GM21528 (cell line): Measurements from ENCODE around the gene HES6.

Experiments used
- ATAC-seq: cut with Tn5 transposase; IDR thresholded peaks from one replicate; pipeline ENCODE4 v1.9.1; 2021; ENCODE audit warnings: mild to moderate bottlenecking, moderate library complexity; ENCODE audit not compliant: unreplicated experiment, low FRiP score

HES6 gene

GRCh38 chr2:238237431-238238135, 2.3 kb downstream of the HES6 start:
- no peak for ATAC-seq

DNA sequence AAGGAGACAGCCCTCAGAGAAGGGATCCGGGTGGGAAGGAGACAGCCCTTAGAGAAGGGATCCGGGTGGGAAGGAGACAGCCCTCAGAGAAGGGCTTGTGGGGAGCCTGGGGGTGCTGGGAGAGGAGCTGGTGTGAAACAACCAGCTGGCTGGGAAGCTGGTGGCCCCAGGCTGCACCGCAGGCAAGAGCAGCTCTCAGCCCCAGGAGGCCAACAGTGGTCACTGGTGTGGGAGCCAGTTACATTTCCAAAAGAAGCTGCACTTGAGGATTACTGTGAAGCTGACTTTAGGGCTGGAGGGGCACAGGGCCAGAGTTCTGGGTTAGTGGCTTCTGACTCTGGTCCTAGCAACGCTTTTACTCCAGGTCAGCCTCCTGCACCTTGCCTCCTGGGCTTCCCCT, 3.3 kb downstream of the HES6 start:
- ATAC-seq, result no peak

DNA sequence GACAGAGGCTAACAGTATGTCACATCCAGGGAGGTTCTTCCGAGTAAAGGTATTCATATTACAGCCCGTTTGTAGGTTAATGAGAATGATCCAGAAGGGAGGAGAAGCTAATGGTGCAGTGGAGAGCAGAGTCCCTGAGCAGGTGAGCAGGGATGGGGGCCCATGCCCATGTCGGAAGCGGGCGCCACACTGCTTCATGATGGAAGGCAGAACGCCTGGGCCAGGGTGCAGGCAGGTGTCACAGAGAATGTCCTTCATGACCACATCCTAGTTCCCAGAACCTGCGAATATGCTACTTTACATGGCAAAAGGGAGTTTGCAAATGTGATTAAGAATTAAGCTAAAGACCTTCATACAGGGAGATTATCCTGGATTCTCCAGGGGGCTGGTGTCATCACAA, 4.0 kb downstream of the HES6 start:
- no peak for ATAC-seq

DNA sequence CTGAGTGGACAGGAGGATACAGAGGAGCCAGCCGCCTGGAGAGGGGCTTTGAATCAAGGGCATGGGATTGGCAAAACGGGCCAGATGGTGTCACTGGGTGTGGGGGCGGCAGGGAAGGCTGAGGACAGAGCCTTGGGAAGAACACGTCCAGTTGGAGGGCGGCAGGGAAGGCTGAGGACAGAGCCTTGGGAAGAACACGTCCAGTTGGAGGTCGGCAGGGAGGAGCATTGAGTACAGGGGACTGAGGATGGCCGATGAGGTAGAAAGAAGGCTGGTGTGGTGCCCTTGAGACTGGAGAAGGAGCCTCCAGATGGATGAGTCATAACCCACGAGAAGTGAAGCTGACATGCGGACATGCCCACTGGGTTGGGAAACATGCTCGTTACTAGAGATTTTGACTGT, 4.5 kb downstream of the HES6 start:
- ATAC-seq, result no peak

- no peak for ATAC-seq
These were observed 6.2 kb downstream of the HES6 start for GRCh38 chr2:238233625-238234024.

DNA sequence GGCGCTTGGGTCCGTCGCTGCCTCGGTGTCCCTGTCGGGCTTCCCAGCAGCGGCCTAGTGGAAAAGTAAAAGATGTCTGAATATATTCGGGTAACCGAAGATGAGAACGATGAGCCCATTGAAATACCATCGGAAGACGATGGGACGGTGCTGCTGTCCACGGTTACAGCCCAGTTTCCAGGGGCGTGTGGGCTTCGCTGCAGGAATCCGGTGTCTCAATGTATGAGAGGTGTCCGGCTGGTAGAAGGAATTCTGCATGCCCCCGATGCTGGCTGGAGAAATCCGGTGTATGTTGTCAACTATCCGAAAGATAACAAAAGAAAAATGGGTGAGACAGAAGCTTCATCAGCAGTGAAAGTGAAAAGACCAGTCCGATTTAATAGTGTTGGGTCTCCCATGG, 8.0 kb downstream of the HES6 start:
- ATAC-seq, result no peak

GRCh38 chr2:238231251-238231793, 8.5 kb downstream of the HES6 start:
- ATAC-seq, result peak; percentile 58

GRCh38 chr2:238230699-238231098, 9.1 kb downstream of the HES6 start:
- no peak for ATAC-seq

GRCh38 chr2:238228700-238229099, 11.1 kb downstream of the HES6 start:
- no peak for ATAC-seq

GRCh38 chr2:238227587-238228032, 12.2 kb downstream of the HES6 start:
- no peak for ATAC-seq

GRCh38 chr2:238226698-238227586, 12.9 kb downstream of the HES6 start:
- ATAC-seq, result no peak

DNA sequence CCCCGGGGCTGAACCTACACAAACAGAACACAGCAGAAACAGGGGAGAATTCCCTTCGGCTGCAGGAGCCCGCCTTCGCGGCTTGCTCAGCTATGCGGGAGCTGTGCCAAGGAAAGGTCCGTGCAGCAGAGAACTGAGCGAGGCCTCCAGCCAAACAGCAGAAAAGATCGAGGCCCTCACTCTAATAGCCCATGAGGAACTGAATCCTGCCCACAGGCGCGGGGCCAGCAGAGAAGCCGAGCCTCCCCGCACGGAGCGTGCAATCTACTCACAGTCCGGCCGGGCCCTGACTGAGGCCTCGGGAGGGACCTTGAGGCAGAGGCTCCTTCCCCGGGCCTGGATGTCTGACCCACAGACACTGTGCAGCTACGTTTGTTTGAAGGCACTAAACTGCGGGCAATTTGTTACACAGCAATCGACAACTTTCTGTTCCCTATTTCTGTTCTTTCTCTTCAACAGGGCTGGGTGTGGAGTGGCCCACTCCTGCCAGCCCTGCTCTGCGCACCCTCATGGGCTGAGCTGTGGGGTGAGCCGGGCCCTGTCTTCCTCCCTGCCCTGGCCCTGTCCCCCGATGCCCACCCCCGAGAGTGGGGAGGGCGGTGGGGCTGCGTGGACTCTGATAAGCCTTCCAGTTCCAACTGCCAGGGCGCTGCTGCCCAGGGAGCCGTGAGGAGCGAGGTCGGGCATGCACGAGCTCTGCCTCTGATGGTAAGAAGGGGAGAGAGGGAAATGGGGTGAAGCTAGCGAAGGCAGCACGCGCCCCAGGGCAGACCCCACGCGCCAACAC, 13.7 kb downstream of the HES6 start:
- ATAC-seq, result no peak

DNA sequence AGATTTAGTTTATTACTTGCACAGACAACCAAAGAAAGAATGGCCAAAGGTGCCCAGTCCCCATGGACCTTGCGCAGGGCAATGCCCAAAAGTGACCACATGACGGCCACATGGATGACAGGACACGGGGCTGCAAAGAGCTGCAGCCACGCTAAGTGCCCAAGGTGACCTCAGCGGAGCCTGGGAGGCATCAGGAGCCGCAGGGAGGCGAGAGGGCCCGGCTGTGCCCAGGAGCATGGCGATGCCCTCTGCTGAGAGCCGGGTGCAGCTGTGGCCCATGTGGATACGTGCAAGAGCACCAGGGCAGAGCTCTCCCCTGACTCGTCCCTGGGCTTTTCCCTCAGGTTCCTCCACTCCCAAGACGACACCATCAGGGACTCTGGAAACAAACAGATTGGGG, 14.7 kb downstream of the HES6 start:
- ATAC-seq, result no peak

GRCh38 chr2:238224356-238225035, 15.3 kb downstream of the HES6 start:
- ATAC-seq, result no peak

DNA sequence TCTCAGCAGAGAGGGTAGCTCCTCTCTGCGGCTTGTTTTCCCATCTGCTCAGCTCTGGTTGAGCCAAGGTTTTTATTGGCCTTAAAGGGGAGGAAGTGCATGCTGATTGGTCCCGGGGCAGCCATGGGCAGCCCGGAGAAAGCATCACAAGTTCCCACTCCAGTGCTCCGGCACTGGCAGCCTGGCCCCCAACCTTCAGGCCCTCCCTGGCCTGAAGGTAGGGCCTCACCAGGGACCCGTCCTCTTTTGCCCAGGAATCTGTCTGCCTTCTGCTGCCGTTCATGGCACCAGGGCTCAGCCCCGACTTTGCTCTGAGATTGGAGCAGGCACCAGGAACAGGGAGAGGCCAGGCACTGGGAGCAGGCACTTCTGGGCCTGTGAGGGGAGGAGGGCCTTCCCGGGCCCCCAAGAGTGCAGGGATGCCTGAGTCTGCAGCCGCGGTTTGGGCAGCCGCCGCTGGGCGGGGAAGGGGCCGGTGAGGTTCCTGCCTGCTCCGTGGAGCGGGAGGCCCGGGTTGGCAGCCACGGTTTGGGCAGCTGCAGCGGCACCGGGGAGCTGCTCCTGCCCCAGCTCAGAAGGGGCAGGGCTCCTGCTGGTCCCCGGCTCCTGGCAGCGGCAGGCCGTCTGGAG, 18.8 kb downstream of the HES6 start:
- ATAC-seq, result no peak

GRCh38 chr2:238220274-238220891, 19.5 kb downstream of the HES6 start:
- no peak for ATAC-seq

GRCh38 chr2:238216651-238217184, 23.1 kb downstream of the HES6 start:
- no peak for ATAC-seq

GRCh38 chr2:238207006-238207405, 32.8 kb downstream of the HES6 start:
- ATAC-seq, result no peak
